Ovary (tissue), 3 donors: Measurements from ENCODE around the gene USP11.

ENCODE experiments used
- CTCF ChIP-seq, 3 donors: fragments of 450-650 bp in 2 of 3; fragments of 200-600 bp in 1 of 3; IDR thresholded peaks; one replicate each; pipeline versions ENCODE4 v1.5.1 to v1.8.0; 2016 to 2022; ENCODE audit warnings: antibody characterized with exemption in 3 of 3, mild to moderate bottlenecking in 1 of 3
- EP300 ChIP-seq: sonication (generic); formaldehyde crosslinking; IDR thresholded peaks from one replicate; pipeline ENCODE4 v1.6.1; 2017; ENCODE audit warnings: antibody characterized with exemption
- donor health status: DM: no; HTN: no; CAD: no.

- TF ChIP-seq CTCF (IDR thresholded peaks at IDR 0.05) (no peak), EP300 (no peak)
Measured at GRCh38 chrX:47204970-47205369, 27.8 kb upstream of the USP11 start.
